ENCODE data around the gene PRKG1. TPM values are rescaled to one million over a fixed set of nuclear protein-coding genes. Genes with fewer than 3 reads are reported as not detected.

PRKG1 gene
- total and polyA plus RNA-seq, 2 donors (not counting 1 experiment from before 2014, with no cell fraction given) = 45.8 to 71.8 TPM

DNA sequence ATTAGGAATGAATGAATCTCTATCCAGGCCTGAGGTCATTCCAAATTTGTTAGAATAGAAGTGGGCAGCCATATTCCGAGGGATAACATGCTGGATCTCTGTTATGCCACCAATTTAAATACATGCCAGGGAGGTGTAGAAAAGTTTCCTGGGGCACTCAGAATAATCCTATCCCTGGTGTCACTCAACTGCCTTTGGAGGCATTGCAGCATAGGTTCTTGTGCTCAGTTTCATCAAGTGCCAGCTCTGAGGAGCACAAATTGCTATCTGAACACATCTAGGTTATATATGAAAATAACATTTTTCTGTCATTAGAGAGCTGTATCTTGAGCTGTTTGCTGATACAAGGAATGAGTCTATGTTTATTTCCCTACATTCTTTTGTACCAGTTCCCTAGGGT lies 427.8 kb downstream of the PRKG1 start:
- no peak for DNase-seq (ENCODE audit: low read depth in 2 of 2)
- Histone ChIP-seq H3K4me1 (ENCODE audit: control insufficient read depth, extremely low read depth, insufficient read depth, low read length) (no peaks in the 10 kb centered on the region), H3K36me3 (ENCODE audit: control insufficient read depth, insufficient read depth, low read length) (no peaks in the 10 kb centered on the region), H3K27ac (ENCODE audit: insufficient read depth, low read length) (no peak overlapping the region), H3K27me3 (ENCODE audit: control insufficient read depth, insufficient read depth, low read length) (no peaks in the 10 kb centered on the region), H4K20me1 (ENCODE audit: control insufficient read depth, extremely low read depth, insufficient read depth, low read length) (no peaks in the 10 kb centered on the region), H3K4me2 (ENCODE audit: extremely low read depth, insufficient read depth, low read length) (no peak overlapping the region), H3K4me3 (replicated peaks in 1 of 4; ENCODE audit: control extremely low read depth in 1 of 4, insufficient read depth in 1 of 4, low read depth in 3 of 4, low read length in 4 of 4) (no peak overlapping the region), H3K9ac (ENCODE audit: insufficient read depth, low read length) (no peak overlapping the region), H2AFZ (ENCODE audit: low read length) (no peak overlapping the region), H3K79me2 (ENCODE audit: control insufficient read depth, insufficient read depth, low read length) (no peaks in the 10 kb centered on the region), H3K9me3 (ENCODE audit: control insufficient read depth, insufficient read depth, low read depth, low read length) (no peaks in the 10 kb centered on the region)
- TF ChIP-seq, protein P1, sequence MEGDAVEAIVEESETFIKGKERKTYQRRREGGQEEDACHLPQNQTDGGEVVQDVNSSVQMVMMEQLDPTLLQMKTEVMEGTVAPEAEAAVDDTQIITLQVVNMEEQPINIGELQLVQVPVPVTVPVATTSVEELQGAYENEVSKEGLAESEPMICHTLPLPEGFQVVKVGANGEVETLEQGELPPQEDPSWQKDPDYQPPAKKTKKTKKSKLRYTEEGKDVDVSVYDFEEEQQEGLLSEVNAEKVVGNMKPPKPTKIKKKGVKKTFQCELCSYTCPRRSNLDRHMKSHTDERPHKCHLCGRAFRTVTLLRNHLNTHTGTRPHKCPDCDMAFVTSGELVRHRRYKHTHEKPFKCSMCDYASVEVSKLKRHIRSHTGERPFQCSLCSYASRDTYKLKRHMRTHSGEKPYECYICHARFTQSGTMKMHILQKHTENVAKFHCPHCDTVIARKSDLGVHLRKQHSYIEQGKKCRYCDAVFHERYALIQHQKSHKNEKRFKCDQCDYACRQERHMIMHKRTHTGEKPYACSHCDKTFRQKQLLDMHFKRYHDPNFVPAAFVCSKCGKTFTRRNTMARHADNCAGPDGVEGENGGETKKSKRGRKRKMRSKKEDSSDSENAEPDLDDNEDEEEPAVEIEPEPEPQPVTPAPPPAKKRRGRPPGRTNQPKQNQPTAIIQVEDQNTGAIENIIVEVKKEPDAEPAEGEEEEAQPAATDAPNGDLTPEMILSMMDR (conservative IDR thresholded peaks at IDR 0.05 in 1 of 2, IDR thresholded peaks at IDR 0.05 in 1 of 2; ENCODE audit: low read depth in 1 of 2, low read length in 2 of 2) = no peak
- no peak for TF ChIP-seq EZH2 (IDR thresholded peaks at IDR 0.05; ENCODE audit: low read length, missing control alignments)

DNA sequence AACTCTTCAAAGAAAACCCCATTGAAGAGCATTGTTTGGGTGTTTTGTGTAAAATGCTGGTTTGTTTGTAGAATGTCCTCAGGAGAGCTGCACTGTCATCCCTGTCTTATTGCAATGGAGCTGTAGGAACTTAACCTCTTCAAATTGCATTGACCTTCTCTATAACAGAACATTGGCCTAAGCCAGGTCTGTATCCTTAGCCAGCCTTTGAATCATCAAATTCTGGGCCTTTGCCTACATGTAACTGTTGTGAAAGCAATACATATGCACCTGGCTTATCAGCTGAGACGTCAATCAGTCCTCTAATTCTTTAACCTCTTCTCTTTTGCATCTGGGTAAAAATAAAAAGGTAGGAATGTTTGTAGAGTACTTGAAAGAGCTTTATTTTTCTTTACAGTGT lies 429.1 kb downstream of the PRKG1 start:
- Histone ChIP-seq H3K79me2 (ENCODE audit: control insufficient read depth, insufficient read depth, low read length) (no peaks in the 10 kb centered on the region), H3K4me3 (replicated peaks in 1 of 4; ENCODE audit: control extremely low read depth in 1 of 4, insufficient read depth in 1 of 4, low read depth in 3 of 4, low read length in 4 of 4) (no peak overlapping the region), H4K20me1 (ENCODE audit: control insufficient read depth, extremely low read depth, insufficient read depth, low read length) (no peaks in the 10 kb centered on the region), H3K27me3 (ENCODE audit: control insufficient read depth, insufficient read depth, low read length) (no peaks in the 10 kb centered on the region), H3K27ac (ENCODE audit: insufficient read depth, low read length) (no peak overlapping the region), H3K4me2 (ENCODE audit: extremely low read depth, insufficient read depth, low read length) (no peak overlapping the region), H3K9me3 (ENCODE audit: control insufficient read depth, insufficient read depth, low read depth, low read length) (no peaks in the 10 kb centered on the region), H3K9ac (ENCODE audit: insufficient read depth, low read length) (no peak overlapping the region), H2AFZ (ENCODE audit: low read length) (no peak overlapping the region), H3K4me1 (ENCODE audit: control insufficient read depth, extremely low read depth, insufficient read depth, low read length) (no peaks in the 10 kb centered on the region), H3K36me3 (ENCODE audit: control insufficient read depth, insufficient read depth, low read length) (no peaks in the 10 kb centered on the region)
- DNase-seq (ENCODE audit: low read depth in 2 of 2) = no peak
- TF ChIP-seq EZH2 (IDR thresholded peaks at IDR 0.05; ENCODE audit: low read length, missing control alignments) = no peak
- TF ChIP-seq, protein P1 (conservative IDR thresholded peaks at IDR 0.05 in 1 of 2, IDR thresholded peaks at IDR 0.05 in 1 of 2; ENCODE audit: low read depth in 1 of 2, low read length in 2 of 2) = no peak

DNA sequence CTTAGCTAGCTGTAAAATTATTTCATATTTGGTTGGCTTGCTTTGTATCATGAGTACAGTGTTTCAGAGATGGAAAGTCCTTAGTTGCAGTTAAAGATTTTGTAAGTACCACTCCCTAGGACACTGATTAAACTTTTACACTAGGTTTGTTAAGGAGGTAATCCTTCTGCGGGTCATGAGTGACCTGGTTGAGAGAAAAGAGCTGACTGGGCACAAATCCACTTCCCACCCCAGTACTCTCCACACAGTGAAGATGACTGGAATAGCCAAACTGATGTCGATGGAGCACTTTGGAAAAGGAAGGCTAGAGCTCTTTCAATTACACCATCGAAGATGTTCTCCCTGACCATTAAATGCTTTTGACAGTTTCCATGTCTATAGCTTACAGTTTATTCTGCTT lies 433.2 kb downstream of the PRKG1 start:
- H3K4me3 ChIP-seq (replicated peaks in 1 of 4; ENCODE audit: control extremely low read depth in 1 of 4, insufficient read depth in 1 of 4, low read depth in 3 of 4, low read length in 4 of 4) = no peak overlapping the region
- no peaks in the 10 kb centered on the region for H3K27me3 ChIP-seq (ENCODE audit: control insufficient read depth, insufficient read depth, low read length)
- no peaks in the 10 kb centered on the region for H3K4me1 ChIP-seq (ENCODE audit: control insufficient read depth, extremely low read depth, insufficient read depth, low read length)
- H3K36me3 ChIP-seq (ENCODE audit: control insufficient read depth, insufficient read depth, low read length) = no peaks in the 10 kb centered on the region
- H3K79me2 ChIP-seq (ENCODE audit: control insufficient read depth, insufficient read depth, low read length) = no peaks in the 10 kb centered on the region
- H2AFZ ChIP-seq (ENCODE audit: low read length) = no peak overlapping the region
- DNase-seq (ENCODE audit: low read depth in 2 of 2) = no peak
- H3K27ac ChIP-seq (ENCODE audit: insufficient read depth, low read length) = no peak overlapping the region
- no peaks in the 10 kb centered on the region for H3K9me3 ChIP-seq (ENCODE audit: control insufficient read depth, insufficient read depth, low read depth, low read length)
- H3K4me2 ChIP-seq (ENCODE audit: extremely low read depth, insufficient read depth, low read length) = no peak overlapping the region
- H4K20me1 ChIP-seq (ENCODE audit: control insufficient read depth, extremely low read depth, insufficient read depth, low read length) = no peaks in the 10 kb centered on the region
- H3K9ac ChIP-seq (ENCODE audit: insufficient read depth, low read length) = no peak overlapping the region
- no peak for TF ChIP-seq EZH2 (IDR thresholded peaks at IDR 0.05; ENCODE audit: low read length, missing control alignments)
- TF ChIP-seq, protein P1 (conservative IDR thresholded peaks at IDR 0.05 in 1 of 2, IDR thresholded peaks at IDR 0.05 in 1 of 2; ENCODE audit: low read depth in 1 of 2, low read length in 2 of 2) = no peak
